Fibroblast of lung (primary cell): ENCODE measurements around the gene PAK6.

Source experiments
- CTCF ChIP-seq, 2 donors: IDR thresholded peaks in 1 of 2; conservative IDR thresholded peaks in 1 of 2; 1 replicate in 1 of 2; 2 replicates in 1 of 2; pipeline ENCODE4 v1.5.1; 2011 to 2012; ENCODE audit warnings: low read length in 2 of 2, control low read depth in 1 of 2, inconsistent platforms in 1 of 2, low read depth in 1 of 2, mild to moderate bottlenecking in 1 of 2
- EZH2 ChIP-seq: IDR thresholded peaks from 2 replicates; pipeline ENCODE4 v1.5.1; 2012; ENCODE audit warnings: low read length, control low read depth, mild to moderate bottlenecking; ENCODE audit errors: missing control alignments

- TF ChIP-seq CTCF (conservative IDR thresholded peaks at IDR 0.05 in 1 of 2, IDR thresholded peaks at IDR 0.05 in 1 of 2; ENCODE audit: low read depth in 1 of 2, low read length in 2 of 2) = peak; percentile 46 to 52
- TF ChIP-seq EZH2 = no peak
These were observed 84.5 kb downstream of the PAK6 start, which contains the start of gene INAFM2 for GRCh38 chr15:40323239-40323952.
